Umbilical cord (tissue), 2 donors: Measurements from ENCODE around the gene LST1. TPM values are rescaled to one million over a fixed set of nuclear protein-coding genes. Genes with fewer than 3 reads are reported as not detected.

Experiments used
- DNase-seq: peaks from one replicate; pipeline ENCODE4 v3.0.0-alpha.2; 2015; ENCODE audit warnings: low spot score
- total RNA-seq: library from RNA; depleted of rRNA; stranded (reverse); fragments of >200 nt; gene quantifications from one replicate; pipeline ENCODE4 v1.2.3, GENCODE V29; 2014; ENCODE audit warnings: low replicate concordance; ENCODE audit not compliant: insufficient read depth

Gene LST1
- total RNA-seq, 1 donor from 2014 or later, result not detected

- peak; percentile 100 for DNase-seq
These were observed 33.9 kb downstream of the LST1 start for GRCh38 chr6:31619805-31620585.

DNA sequence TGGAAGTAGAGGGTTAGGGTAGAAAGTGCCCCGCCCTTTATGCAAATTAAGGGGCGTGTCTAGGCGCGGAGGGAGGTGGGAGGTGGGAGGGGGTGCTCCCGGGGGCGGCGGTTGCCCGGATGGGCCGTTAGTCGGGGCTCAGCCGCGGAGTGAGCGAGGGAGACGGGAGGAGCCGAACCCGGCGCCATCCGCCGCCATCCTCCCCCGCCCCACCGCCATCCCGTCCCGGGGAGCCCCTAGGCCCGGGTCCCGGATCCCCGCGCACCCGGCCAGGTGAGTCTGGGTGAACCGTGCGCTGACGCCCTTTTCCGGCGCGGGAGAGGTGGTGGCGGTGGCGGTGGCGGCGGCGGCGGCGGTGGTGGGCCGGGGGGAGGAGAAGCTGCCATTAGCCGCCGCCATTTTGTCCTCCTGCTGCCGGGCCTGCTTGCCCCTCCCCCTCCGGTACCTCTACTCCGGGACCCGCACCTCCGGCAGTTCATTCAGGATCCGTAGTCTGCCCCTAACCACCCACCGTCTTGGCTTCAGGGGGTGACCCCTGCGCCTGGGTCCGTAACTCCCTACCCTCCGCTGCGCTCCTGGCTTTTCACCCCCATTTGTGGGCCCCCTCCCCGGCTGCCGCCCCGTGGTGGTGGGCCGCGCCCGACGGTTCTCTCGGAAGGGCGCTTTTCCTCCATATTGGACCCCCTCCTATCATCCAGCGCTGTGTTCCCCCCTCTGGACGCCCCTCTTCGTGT lies 34.7 kb downstream of the LST1 start, which contains the start of gene PRRC2A:
Gene PRRC2A (plus strand): TSS at position 130 of the 734 bp plus-strand sequence. CDS start 2,075 bp downstream, outside the sequence.
- DNase-seq, result no peak

GRCh38 chr6:31621320-31621939 lies 35.4 kb downstream of the LST1 start:
- peak; percentile 21 for DNase-seq

DNA sequence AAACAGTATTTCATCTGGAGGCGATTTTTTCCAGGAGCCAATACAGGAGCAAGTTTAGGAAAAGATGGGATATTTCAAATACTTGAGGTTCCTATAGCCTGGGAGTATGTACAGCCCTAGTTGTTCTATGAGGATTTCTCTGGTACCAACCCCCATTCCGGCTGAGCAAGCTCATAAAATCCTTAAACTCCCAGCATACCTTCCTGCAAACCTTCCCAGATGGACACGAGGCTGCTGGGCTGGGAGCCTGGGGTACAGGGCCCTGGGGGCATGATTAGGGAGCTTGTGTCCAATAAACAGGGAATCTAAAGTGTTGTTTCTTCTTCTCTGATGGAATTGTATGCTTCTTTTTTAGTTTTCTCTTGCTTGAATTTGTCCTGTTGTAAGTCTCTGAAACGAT lies 35.9 kb downstream of the LST1 start:
- peak; percentile 40 for DNase-seq

- DNase-seq, result peak; percentile 47
These were observed 36.6 kb downstream of the LST1 start for GRCh38 chr6:31622684-31623091.

- DNase-seq, result no peak
These were observed 38.0 kb downstream of the LST1 start for GRCh38 chr6:31624070-31624469.

DNA sequence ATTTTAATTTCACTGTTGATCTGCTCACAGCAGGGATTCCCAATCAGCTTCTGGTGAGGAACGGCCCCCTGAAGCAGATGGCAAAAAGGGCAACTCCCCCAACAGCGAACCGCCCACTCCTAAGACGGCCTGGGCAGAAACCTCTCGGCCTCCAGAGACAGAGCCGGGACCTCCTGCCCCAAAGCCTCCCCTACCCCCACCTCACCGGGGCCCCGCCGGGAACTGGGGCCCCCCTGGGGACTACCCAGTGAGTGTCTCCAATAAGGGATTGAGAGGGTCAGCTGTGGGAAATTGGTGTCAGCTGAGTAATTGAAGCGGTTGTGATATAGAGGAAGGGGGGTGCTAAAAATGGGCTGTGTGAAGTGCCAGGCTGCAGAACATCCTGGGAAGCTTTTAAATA lies 40.9 kb downstream of the LST1 start:
- DNase-seq, result no peak

GRCh38 chr6:31627690-31628287 lies 41.7 kb downstream of the LST1 start:
- DNase-seq, result no peak

GRCh38 chr6:31629014-31629413 lies 42.9 kb downstream of the LST1 start:
- DNase-seq, result no peak

DNA sequence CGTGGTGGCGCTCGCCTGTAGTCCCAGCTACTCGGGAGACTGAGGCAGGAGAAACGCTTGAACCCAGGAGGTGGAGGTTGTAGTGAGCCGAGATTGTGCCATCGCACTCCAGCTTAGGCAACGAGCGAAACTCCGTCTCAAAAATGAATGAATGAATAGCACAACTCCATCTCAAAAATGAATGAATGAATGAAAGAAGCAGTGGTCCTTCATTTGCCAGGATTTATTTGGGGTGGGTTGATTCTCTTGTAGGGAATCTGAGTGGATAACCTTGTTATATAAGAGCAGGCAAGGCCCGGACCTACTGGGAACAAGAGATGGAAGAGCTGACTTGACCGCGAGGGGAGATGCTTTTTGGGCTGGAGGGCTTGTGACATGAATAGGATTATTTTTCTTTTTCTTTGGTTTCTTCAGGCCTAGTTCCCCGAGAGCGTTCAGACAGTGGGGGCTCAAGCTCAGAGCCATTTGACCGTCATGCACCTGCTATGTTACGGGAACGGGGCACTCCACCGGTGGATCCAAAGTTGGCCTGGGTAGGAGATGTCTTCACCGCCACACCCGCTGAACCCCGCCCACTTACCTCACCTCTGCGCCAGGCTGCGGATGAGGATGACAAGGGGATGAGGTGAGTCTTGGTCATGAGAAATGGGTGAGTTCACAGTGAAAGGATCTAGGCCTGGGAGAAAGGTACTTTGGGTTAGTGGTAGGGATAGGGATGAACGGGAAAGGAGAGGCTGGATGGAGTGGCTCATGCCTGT lies 44.3 kb downstream of the LST1 start:
- DNase-seq, result no peak

DNA sequence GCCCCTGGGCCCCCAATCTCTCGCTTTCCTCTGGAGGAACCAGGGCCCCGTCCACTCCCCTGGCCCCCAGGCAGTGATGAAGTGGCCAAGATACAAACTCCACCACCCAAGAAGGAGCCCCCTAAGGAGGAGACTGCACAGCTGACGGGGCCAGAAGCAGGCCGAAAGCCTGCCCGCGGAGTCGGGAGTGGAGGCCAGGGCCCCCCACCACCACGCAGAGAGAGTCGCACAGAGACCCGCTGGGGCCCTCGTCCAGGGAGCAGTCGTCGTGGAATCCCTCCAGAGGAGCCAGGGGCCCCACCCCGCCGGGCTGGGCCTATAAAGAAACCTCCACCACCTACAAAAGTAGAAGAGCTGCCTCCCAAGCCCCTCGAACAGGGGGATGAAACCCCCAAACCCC lies 45.1 kb downstream of the LST1 start:
- no peak for DNase-seq

GRCh38 chr6:31631681-31632278 lies 45.7 kb downstream of the LST1 start:
- no peak for DNase-seq

DNA sequence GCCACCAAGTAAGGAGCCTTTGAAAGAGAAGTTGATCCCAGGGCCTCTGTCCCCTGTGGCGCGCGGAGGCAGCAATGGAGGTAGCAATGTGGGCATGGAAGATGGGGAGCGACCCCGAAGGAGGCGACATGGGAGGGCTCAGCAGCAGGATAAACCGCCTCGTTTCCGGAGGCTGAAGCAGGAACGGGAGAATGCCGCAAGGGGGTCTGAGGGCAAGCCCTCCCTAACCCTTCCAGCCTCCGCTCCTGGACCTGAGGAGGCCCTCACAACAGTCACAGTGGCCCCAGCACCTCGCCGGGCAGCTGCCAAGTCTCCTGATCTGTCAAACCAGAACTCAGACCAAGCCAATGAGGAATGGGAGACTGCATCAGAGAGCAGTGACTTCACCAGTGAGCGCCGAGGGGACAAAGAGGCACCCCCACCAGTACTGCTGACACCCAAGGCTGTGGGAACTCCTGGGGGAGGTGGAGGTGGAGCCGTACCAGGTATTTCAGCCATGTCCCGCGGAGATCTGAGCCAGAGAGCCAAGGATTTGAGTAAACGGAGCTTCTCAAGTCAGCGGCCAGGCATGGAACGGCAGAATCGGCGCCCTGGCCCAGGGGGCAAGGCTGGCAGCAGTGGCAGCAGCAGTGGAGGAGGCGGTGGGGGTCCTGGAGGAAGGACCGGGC lies 46.3 kb downstream of the LST1 start:
- DNase-seq, result no peak

- DNase-seq, result no peak
These were observed 47.4 kb downstream of the LST1 start for GRCh38 chr6:31633447-31633846.

- no peak for DNase-seq
These were observed 48.1 kb downstream of the LST1 start for GRCh38 chr6:31634131-31634530.

- no peak for DNase-seq
These were observed 49.0 kb downstream of the LST1 start for GRCh38 chr6:31634969-31635575.

DNA sequence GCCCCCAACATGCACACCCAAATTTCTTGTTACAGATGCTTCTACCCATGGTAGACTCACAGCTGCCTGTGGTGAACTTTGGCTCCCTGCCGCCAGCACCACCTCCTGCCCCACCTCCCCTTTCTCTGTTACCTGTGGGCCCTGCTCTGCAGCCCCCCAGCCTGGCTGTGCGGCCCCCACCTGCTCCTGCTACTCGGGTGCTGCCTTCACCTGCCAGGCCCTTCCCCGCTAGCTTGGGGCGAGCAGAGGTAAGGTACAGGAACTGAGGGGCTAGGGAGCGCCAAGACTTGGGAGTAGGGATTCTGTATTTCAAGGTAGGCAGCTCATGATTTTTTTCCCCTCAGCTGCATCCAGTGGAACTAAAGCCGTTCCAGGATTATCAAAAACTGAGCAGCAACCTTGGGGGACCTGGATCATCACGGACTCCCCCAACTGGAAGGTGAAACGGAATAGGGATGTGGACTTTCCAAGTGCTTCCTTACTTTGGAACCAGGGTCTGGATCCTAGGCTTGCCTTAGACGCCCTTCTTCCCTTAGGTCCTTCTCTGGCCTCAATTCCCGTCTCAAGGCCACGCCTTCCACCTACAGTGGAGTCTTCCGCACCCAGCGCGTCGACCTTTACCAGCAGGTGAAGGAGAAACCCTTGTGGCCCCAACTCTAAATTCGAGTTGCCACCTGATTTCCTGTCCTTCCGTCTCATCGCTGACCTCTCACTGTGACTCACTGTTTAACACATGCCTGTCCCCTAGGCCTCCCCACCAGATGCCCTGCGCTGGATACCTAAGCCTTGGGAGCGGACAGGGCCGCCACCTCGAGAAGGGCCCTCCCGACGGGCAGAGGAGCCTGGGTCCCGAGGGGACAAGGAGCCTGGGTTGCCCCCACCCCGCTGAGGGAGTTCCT lies 50.9 kb downstream of the LST1 start:
- DNase-seq, result no peak
